ENCODE results near the gene HCK. TPM values are rescaled to one million over a fixed set of nuclear protein-coding genes. Genes with fewer than 3 reads are reported as not detected.
A peak's percentile ranks its signal among the peaks of the same experiment; 100 is the strongest.

Gene HCK
- total RNA-seq, 1 donor from 2014 or later: 0.54 TPM

GRCh38 chr20:32126919-32127318, 74.9 kb downstream of the HCK start:
- Mint-ChIP-seq H3K27me3 (ENCODE audit: unreplicated experiment) (peaks cover 2% of the 10 kb centered on the region), H3K4me1 (ENCODE audit: unreplicated experiment) (peaks cover 4% of the 10 kb centered on the region), H3K4me3 (ENCODE audit: unreplicated experiment) (no peak overlapping the region), H3K27ac (ENCODE audit: unreplicated experiment) (no peak overlapping the region), H3K9me3 (ENCODE audit: unreplicated experiment) (no peaks in the 10 kb centered on the region), H3K36me3 (ENCODE audit: low read depth, unreplicated experiment) (peaks cover 9% of the 10 kb centered on the region)
- DNase-seq (ENCODE audit: low spot score): no peak
- no peak for TF ChIP-seq CTCF (IDR thresholded peaks at IDR 0.05; ENCODE audit: unreplicated experiment)

GRCh38 chr20:32127347-32127746, 75.3 kb downstream of the HCK start:
- H3K27me3 Mint-ChIP-seq (ENCODE audit: unreplicated experiment): peaks cover 2% of the 10 kb centered on the region
- H3K4me3 Mint-ChIP-seq (ENCODE audit: unreplicated experiment): no peak overlapping the region
- no peak for DNase-seq (ENCODE audit: low spot score)
- peak overlapping the region; percentile 36 for H3K27ac Mint-ChIP-seq (ENCODE audit: unreplicated experiment)
- peaks cover 9% of the 10 kb centered on the region for H3K36me3 Mint-ChIP-seq (ENCODE audit: low read depth, unreplicated experiment)
- no peaks in the 10 kb centered on the region for H3K9me3 Mint-ChIP-seq (ENCODE audit: unreplicated experiment)
- TF ChIP-seq CTCF (IDR thresholded peaks at IDR 0.05; ENCODE audit: unreplicated experiment): no peak
- H3K4me1 Mint-ChIP-seq (ENCODE audit: unreplicated experiment): peaks cover 4% of the 10 kb centered on the region

- no peaks in the 10 kb centered on the region for H3K9me3 Mint-ChIP-seq (ENCODE audit: unreplicated experiment)
- TF ChIP-seq CTCF (IDR thresholded peaks at IDR 0.05; ENCODE audit: unreplicated experiment): no peak
- H3K4me1 Mint-ChIP-seq (ENCODE audit: unreplicated experiment): peaks cover 4% of the 10 kb centered on the region
- peaks cover 10% of the 10 kb centered on the region for H3K36me3 Mint-ChIP-seq (ENCODE audit: low read depth, unreplicated experiment)
- DNase-seq (ENCODE audit: low spot score): no peak
- peaks cover 2% of the 10 kb centered on the region for H3K27me3 Mint-ChIP-seq (ENCODE audit: unreplicated experiment)
- H3K4me3 Mint-ChIP-seq (ENCODE audit: unreplicated experiment): no peak overlapping the region
- no peak overlapping the region for H3K27ac Mint-ChIP-seq (ENCODE audit: unreplicated experiment)
These were observed 76.1 kb downstream of the HCK start for GRCh38 chr20:32128167-32128566.

- H3K4me1 Mint-ChIP-seq (ENCODE audit: unreplicated experiment): peaks cover 4% of the 10 kb centered on the region
- peaks cover 13% of the 10 kb centered on the region for H3K36me3 Mint-ChIP-seq (ENCODE audit: low read depth, unreplicated experiment)
- no peak overlapping the region for H3K27ac Mint-ChIP-seq (ENCODE audit: unreplicated experiment)
- DNase-seq (ENCODE audit: low spot score): no peak
- TF ChIP-seq CTCF (IDR thresholded peaks at IDR 0.05; ENCODE audit: unreplicated experiment): no peak
- H3K27me3 Mint-ChIP-seq (ENCODE audit: unreplicated experiment): peaks cover 2% of the 10 kb centered on the region
- H3K4me3 Mint-ChIP-seq (ENCODE audit: unreplicated experiment): no peak overlapping the region
- no peaks in the 10 kb centered on the region for H3K9me3 Mint-ChIP-seq (ENCODE audit: unreplicated experiment)
These were observed 77.8 kb downstream of the HCK start for GRCh38 chr20:32129863-32130262.

GRCh38 chr20:32130352-32130751, 78.3 kb downstream of the HCK start:
- no peak for DNase-seq (ENCODE audit: low spot score)
- H3K36me3 Mint-ChIP-seq (ENCODE audit: low read depth, unreplicated experiment): peaks cover 15% of the 10 kb centered on the region
- no peaks in the 10 kb centered on the region for H3K9me3 Mint-ChIP-seq (ENCODE audit: unreplicated experiment)
- H3K27me3 Mint-ChIP-seq (ENCODE audit: unreplicated experiment): peaks cover 2% of the 10 kb centered on the region
- H3K4me3 Mint-ChIP-seq (ENCODE audit: unreplicated experiment): no peak overlapping the region
- TF ChIP-seq CTCF (IDR thresholded peaks at IDR 0.05; ENCODE audit: unreplicated experiment): no peak
- no peak overlapping the region for H3K27ac Mint-ChIP-seq (ENCODE audit: unreplicated experiment)
- peaks cover 4% of the 10 kb centered on the region for H3K4me1 Mint-ChIP-seq (ENCODE audit: unreplicated experiment)
